Hepatocyte (in vitro differentiated cells): ENCODE results near the gene FIBP.

Source experiments
- CTCF ChIP-seq: fragments of 200-600 bp; sonication (generic); IDR thresholded peaks from 2 replicates; pipeline ENCODE4 v1.5.1; 2016; ENCODE audit warnings: antibody characterized with exemption, mild to moderate bottlenecking; ENCODE audit not compliant: poor library complexity
- EZH2 ChIP-seq: fragments of 200-600 bp; sonication (generic); IDR thresholded peaks from 2 replicates; pipeline ENCODE4 v1.6.1; 2016; ENCODE audit warnings: antibody characterized with exemption, mild to moderate bottlenecking, borderline replicate concordance

- TF ChIP-seq CTCF: no peak
- TF ChIP-seq EZH2: no peak
Measured at GRCh38 chr11:65885231-65885630, 3.0 kb downstream of the FIBP start.
